ENCODE results near the gene LRFN5.

LRFN5 gene

GRCh38 chr14:41913398-41913797, 306.7 kb downstream of the LRFN5 start:
- no peak for TF ChIP-seq EZH2phosphoT487 (IDR thresholded peaks at IDR 0.05; ENCODE audit: borderline replicate concordance)
- no peak for TF ChIP-seq CTCF (conservative IDR thresholded peaks at IDR 0.05; ENCODE audit: low read length)
- Histone ChIP-seq H3K4me3 (ENCODE audit: low read length, poor library complexity, severe bottlenecking) (no peak overlapping the region), H4K20me1 (ENCODE audit: insufficient read depth, low read length, poor library complexity, severe bottlenecking) (no peaks in the 10 kb centered on the region), H3K4me1 (ENCODE audit: insufficient read depth, low read length, poor library complexity, severe bottlenecking) (no peaks in the 10 kb centered on the region), H2AFZ (ENCODE audit: low read length) (no peak overlapping the region), H3K9me3 (ENCODE audit: insufficient read depth, low read depth, low read length) (no peaks in the 10 kb centered on the region; the same call in 1 of the 2 replicates), H3K36me3 (ENCODE audit: insufficient read depth, low read length) (no peaks in the 10 kb centered on the region), H3K9me2 (replicated peaks; ENCODE audit: low read depth, low read length) (no peaks in the 10 kb centered on the region), H3K9ac (ENCODE audit: low read depth, low read length, poor library complexity, severe bottlenecking) (no peak overlapping the region), H3K79me2 (ENCODE audit: insufficient read depth, low read length) (no peaks in the 10 kb centered on the region), H3K4me2 (ENCODE audit: low read depth, low read length, poor library complexity, severe bottlenecking) (no peak overlapping the region), H3F3A (ENCODE audit: low read depth) (no peaks in the 10 kb centered on the region), H3K27me3 (ENCODE audit: insufficient read depth, low read length, poor library complexity, severe bottlenecking) (no peaks in the 10 kb centered on the region)

DNA sequence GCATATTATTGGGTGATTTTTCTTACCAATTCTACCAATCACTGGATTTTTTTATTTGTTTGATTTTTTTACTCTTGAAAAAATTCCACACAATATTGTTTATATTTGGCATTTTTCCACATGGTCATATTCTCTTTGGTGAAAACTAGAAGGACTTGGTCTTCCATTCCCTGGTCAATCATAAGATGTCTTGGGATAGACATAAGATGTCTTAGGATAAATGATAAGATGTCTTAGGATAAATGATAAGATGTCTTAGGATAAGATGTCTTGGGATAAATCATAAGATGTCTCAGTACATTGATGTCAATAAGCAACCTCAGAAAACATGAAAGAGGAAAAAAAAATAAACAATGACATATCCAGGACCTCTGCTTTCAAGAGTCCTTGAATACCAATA, 309.1 kb downstream of the LRFN5 start:
- H4K20me1 ChIP-seq (ENCODE audit: insufficient read depth, low read length, poor library complexity, severe bottlenecking): no peaks in the 10 kb centered on the region
- H3K4me1 ChIP-seq (ENCODE audit: insufficient read depth, low read length, poor library complexity, severe bottlenecking): no peaks in the 10 kb centered on the region
- TF ChIP-seq CTCF (conservative IDR thresholded peaks at IDR 0.05; ENCODE audit: low read length) (no peak), EZH2phosphoT487 (IDR thresholded peaks at IDR 0.05; ENCODE audit: borderline replicate concordance) (no peak)
- H3K4me2 ChIP-seq (ENCODE audit: low read depth, low read length, poor library complexity, severe bottlenecking): no peak overlapping the region
- H3F3A ChIP-seq (ENCODE audit: low read depth): no peaks in the 10 kb centered on the region
- H3K36me3 ChIP-seq (ENCODE audit: insufficient read depth, low read length): no peaks in the 10 kb centered on the region
- H3K4me3 ChIP-seq (ENCODE audit: low read length, poor library complexity, severe bottlenecking): no peak overlapping the region
- no peaks in the 10 kb centered on the region for H3K79me2 ChIP-seq (ENCODE audit: insufficient read depth, low read length)
- H3K9ac ChIP-seq (ENCODE audit: low read depth, low read length, poor library complexity, severe bottlenecking): no peak overlapping the region
- no peak overlapping the region for H2AFZ ChIP-seq (ENCODE audit: low read length)
- H3K9me2 ChIP-seq (replicated peaks; ENCODE audit: low read depth, low read length): no peaks in the 10 kb centered on the region
- H3K9me3 ChIP-seq (ENCODE audit: insufficient read depth, low read depth, low read length): no peaks in the 10 kb centered on the region; the same call in 1 of the 2 replicates
- H3K27me3 ChIP-seq (ENCODE audit: insufficient read depth, low read length, poor library complexity, severe bottlenecking): no peaks in the 10 kb centered on the region

GRCh38 chr14:41916313-41916712, 309.6 kb downstream of the LRFN5 start:
- Histone ChIP-seq H2AFZ (ENCODE audit: low read length) (no peak overlapping the region), H3K36me3 (ENCODE audit: insufficient read depth, low read length) (no peaks in the 10 kb centered on the region), H3K4me2 (ENCODE audit: low read depth, low read length, poor library complexity, severe bottlenecking) (no peak overlapping the region), H3K4me1 (ENCODE audit: insufficient read depth, low read length, poor library complexity, severe bottlenecking) (no peaks in the 10 kb centered on the region), H3K79me2 (ENCODE audit: insufficient read depth, low read length) (no peaks in the 10 kb centered on the region), H3F3A (ENCODE audit: low read depth) (no peaks in the 10 kb centered on the region), H3K9ac (ENCODE audit: low read depth, low read length, poor library complexity, severe bottlenecking) (no peak overlapping the region), H3K9me2 (replicated peaks; ENCODE audit: low read depth, low read length) (no peaks in the 10 kb centered on the region), H3K4me3 (ENCODE audit: low read length, poor library complexity, severe bottlenecking) (no peak overlapping the region), H3K27me3 (ENCODE audit: insufficient read depth, low read length, poor library complexity, severe bottlenecking) (no peaks in the 10 kb centered on the region), H4K20me1 (ENCODE audit: insufficient read depth, low read length, poor library complexity, severe bottlenecking) (no peaks in the 10 kb centered on the region), H3K9me3 (ENCODE audit: insufficient read depth, low read depth, low read length) (no peaks in the 10 kb centered on the region; the same call in 1 of the 2 replicates)
- TF ChIP-seq CTCF (conservative IDR thresholded peaks at IDR 0.05; ENCODE audit: low read length) (no peak), EZH2phosphoT487 (IDR thresholded peaks at IDR 0.05; ENCODE audit: borderline replicate concordance) (no peak)

Measured in Loucy (cell line).